Keratinocyte (primary cell): ENCODE results near the gene CFAP68.

ENCODE experiments used
- CTCF ChIP-seq, 3 experiments: IDR thresholded peaks in 1 of 3; conservative IDR thresholded peaks in 1 of 3; optimal IDR thresholded peaks in 1 of 3; 2 replicates in 2 of 3; 3 replicates in 1 of 3; pipeline versions ENCODE3 to v1.5.1; 2011; ENCODE audit warnings: low read length in 3 of 3, mild to moderate bottlenecking in 3 of 3, moderate library complexity in 2 of 3, control low read depth in 1 of 3, inconsistent platforms in 1 of 3; ENCODE audit not compliant: insufficient read depth in 2 of 3; ENCODE audit errors: extremely low read depth in 1 of 3
- EZH2 ChIP-seq: IDR thresholded peaks from one replicate; pipeline ENCODE4 v1.6.1; 2012; ENCODE audit warnings: inconsistent platforms, mild to moderate bottlenecking, low read length, moderate library complexity

- TF ChIP-seq EZH2: no peak
- TF ChIP-seq CTCF (optimal IDR thresholded peaks at IDR 0.05 in 1 of 3, IDR thresholded peaks at IDR 0.05 in 1 of 3, conservative IDR thresholded peaks at IDR 0.05 in 1 of 3; ENCODE audit: extremely low read depth in 1 of 3, insufficient read depth in 2 of 3, low read length in 3 of 3): no peak
Observed at GRCh38 chr11:111840143-111840542, 39.2 kb upstream of the CFAP68 start.
